Measurements from ENCODE around the gene E2F2. TPM values are rescaled to one million over a fixed set of nuclear protein-coding genes. Genes with fewer than 3 reads are reported as not detected.

The E2F2 gene
- total RNA-seq: 32.0 and 33.5 TPM in 2 replicates

GRCh38 chr1:23530747-23531561, at the start of gene E2F2:
Gene E2F2 (minus strand): TSS chr1:23531233. CDS start chr1:23530793, 440 bp downstream.
- no peaks in the 10 kb centered on the region for H3K9me3 Mint-ChIP-seq
- peak within 1 kb of the TSS; percentile 96 for H3K4me3 Mint-ChIP-seq
- peaks cover 6% of the 10 kb centered on the region for H3K36me3 Mint-ChIP-seq (ENCODE audit: low read depth)
- no peaks in the 10 kb centered on the region for H3K27me3 Mint-ChIP-seq (ENCODE audit: insufficient read depth)
- intact Hi-C loops (cut with micrococcal nuclease): loop anchor here (1.0 to 5.0 kb wide), 4 partner anchors 8 to 211 kb away; partner anchors contain the start of genes ELOA and HNRNPR
- H3K27ac Mint-ChIP-seq: peak within 1 kb of the TSS; percentile 97
- peaks cover 84% of the 10 kb centered on the region for H3K4me1 Mint-ChIP-seq (ENCODE audit: low read depth)
- DNase-seq (ENCODE audit: low spot score): peak; percentile 76

- Mint-ChIP-seq H3K4me1 (ENCODE audit: low read depth) (peaks cover 30% of the 10 kb centered on the region), H3K36me3 (ENCODE audit: low read depth) (no peaks in the 10 kb centered on the region), H3K9me3 (no peaks in the 10 kb centered on the region), H3K27me3 (ENCODE audit: insufficient read depth) (peaks cover 2% of the 10 kb centered on the region), H3K27ac (no peak overlapping the region), H3K4me3 (no peak overlapping the region)
- intact Hi-C loops (cut with micrococcal nuclease): no loop called here
- no peak for DNase-seq (ENCODE audit: low spot score)
Observed at GRCh38 chr1:23578997-23579363, 47.9 kb upstream of the E2F2 start.

GRCh38 chr1:23578311-23578996, 47.4 kb upstream of the E2F2 start:
- peaks cover 2% of the 10 kb centered on the region for H3K27me3 Mint-ChIP-seq (ENCODE audit: insufficient read depth)
- intact Hi-C loops (cut with micrococcal nuclease): no loop called here
- H3K36me3 Mint-ChIP-seq (ENCODE audit: low read depth): no peaks in the 10 kb centered on the region
- DNase-seq (ENCODE audit: low spot score): no peak
- no peaks in the 10 kb centered on the region for H3K9me3 Mint-ChIP-seq
- H3K4me3 Mint-ChIP-seq: peak overlapping the region; percentile 8
- peak overlapping the region; percentile 40 for H3K27ac Mint-ChIP-seq
- peaks cover 30% of the 10 kb centered on the region for H3K4me1 Mint-ChIP-seq (ENCODE audit: low read depth)

GRCh38 chr1:23577056-23578004, 46.3 kb upstream of the E2F2 start:
- Mint-ChIP-seq H3K9me3 (no peaks in the 10 kb centered on the region), H3K4me3 (peak overlapping the region; percentile 45), H3K27ac (peak overlapping the region; percentile 61), H3K27me3 (ENCODE audit: insufficient read depth) (peaks cover 2% of the 10 kb centered on the region), H3K4me1 (ENCODE audit: low read depth) (peaks cover 30% of the 10 kb centered on the region), H3K36me3 (ENCODE audit: low read depth) (no peaks in the 10 kb centered on the region)
- intact Hi-C loops (cut with micrococcal nuclease): loop anchor here (1.0 kb wide), 6 partner anchors 13 to 58 kb away; partner anchors contain the start of gene ID3
- no peak for DNase-seq (ENCODE audit: low spot score)

- DNase-seq (ENCODE audit: low spot score): no peak
- no peaks in the 10 kb centered on the region for H3K9me3 Mint-ChIP-seq
- peak overlapping the region; percentile 31 for H3K4me3 Mint-ChIP-seq
- intact Hi-C loops (cut with micrococcal nuclease): loop anchor here (1.0 kb wide), 6 partner anchors 14 to 59 kb away; partner anchors contain the start of gene ID3
- H3K27ac Mint-ChIP-seq: peak overlapping the region; percentile 61
- H3K36me3 Mint-ChIP-seq (ENCODE audit: low read depth): no peaks in the 10 kb centered on the region
- peaks cover 3% of the 10 kb centered on the region for H3K27me3 Mint-ChIP-seq (ENCODE audit: insufficient read depth)
- peaks cover 30% of the 10 kb centered on the region for H3K4me1 Mint-ChIP-seq (ENCODE audit: low read depth)
Observed at GRCh38 chr1:23576338-23577055, 45.5 kb upstream of the E2F2 start.

GRCh38 chr1:23575226-23575810, 44.3 kb upstream of the E2F2 start:
- intact Hi-C loops (cut with micrococcal nuclease): no loop called here
- Mint-ChIP-seq H3K4me1 (ENCODE audit: low read depth) (peaks cover 30% of the 10 kb centered on the region), H3K36me3 (ENCODE audit: low read depth) (no peaks in the 10 kb centered on the region), H3K27ac (no peak overlapping the region), H3K4me3 (no peak overlapping the region), H3K27me3 (ENCODE audit: insufficient read depth) (peaks cover 14% of the 10 kb centered on the region), H3K9me3 (no peaks in the 10 kb centered on the region)
- DNase-seq (ENCODE audit: low spot score): no peak

- intact Hi-C loops (cut with micrococcal nuclease): no loop called here
- H3K27me3 Mint-ChIP-seq (ENCODE audit: insufficient read depth): peaks cover 23% of the 10 kb centered on the region
- H3K4me3 Mint-ChIP-seq: no peak overlapping the region
- H3K9me3 Mint-ChIP-seq: no peaks in the 10 kb centered on the region
- H3K4me1 Mint-ChIP-seq (ENCODE audit: low read depth): peaks cover 30% of the 10 kb centered on the region
- no peak overlapping the region for H3K27ac Mint-ChIP-seq
- no peaks in the 10 kb centered on the region for H3K36me3 Mint-ChIP-seq (ENCODE audit: low read depth)
- no peak for DNase-seq (ENCODE audit: low spot score)
Observed at GRCh38 chr1:23574265-23574754, 43.3 kb upstream of the E2F2 start.

GRCh38 chr1:23573574-23574182, 42.6 kb upstream of the E2F2 start:
- Mint-ChIP-seq H3K9me3 (no peaks in the 10 kb centered on the region), H3K4me1 (ENCODE audit: low read depth) (peaks cover 28% of the 10 kb centered on the region), H3K36me3 (ENCODE audit: low read depth) (no peaks in the 10 kb centered on the region), H3K4me3 (no peak overlapping the region), H3K27me3 (ENCODE audit: insufficient read depth) (peaks cover 29% of the 10 kb centered on the region), H3K27ac (no peak overlapping the region)
- DNase-seq (ENCODE audit: low spot score): no peak
- intact Hi-C loops (cut with micrococcal nuclease): no loop called here

- Mint-ChIP-seq H3K27me3 (ENCODE audit: insufficient read depth) (peaks cover 44% of the 10 kb centered on the region), H3K9me3 (no peaks in the 10 kb centered on the region), H3K4me1 (ENCODE audit: low read depth) (peaks cover 12% of the 10 kb centered on the region), H3K27ac (no peak overlapping the region), H3K4me3 (no peak overlapping the region), H3K36me3 (ENCODE audit: low read depth) (peaks cover 2% of the 10 kb centered on the region)
- no peak for DNase-seq (ENCODE audit: low spot score)
- intact Hi-C loops (cut with micrococcal nuclease): no loop called here
Observed at GRCh38 chr1:23571465-23571864, 40.4 kb upstream of the E2F2 start.

- H3K36me3 Mint-ChIP-seq (ENCODE audit: low read depth): peaks cover 2% of the 10 kb centered on the region
- no peak overlapping the region for H3K4me3 Mint-ChIP-seq
- no peak for DNase-seq (ENCODE audit: low spot score)
- H3K9me3 Mint-ChIP-seq: no peaks in the 10 kb centered on the region
- H3K4me1 Mint-ChIP-seq (ENCODE audit: low read depth): peaks cover 7% of the 10 kb centered on the region
- intact Hi-C loops (cut with micrococcal nuclease): no loop called here
- H3K27ac Mint-ChIP-seq: no peak overlapping the region
- H3K27me3 Mint-ChIP-seq (ENCODE audit: insufficient read depth): peaks cover 54% of the 10 kb centered on the region
Observed at GRCh38 chr1:23570001-23570691, 39.1 kb upstream of the E2F2 start.

Data from activated T-helper 1 cell treated with anti-CD3 and anti-CD28 coated beads, Interleukin-12 subunit alpha, Interleukin-12 subunit beta, Interleukin-2, Interleukin-4 antibody, amounts not matched to agents 30 ng/mL and 10 ng/mL and 1 ng/mL, durations not matched to agents 14 hours and 24 hours and 36 hours (primary cell).